GM23338 (cell line): ENCODE measurements around the gene DCUN1D4. TPM values are rescaled to one million over a fixed set of nuclear protein-coding genes. Genes with fewer than 3 reads are reported as not detected.

Source experiments
- ATAC-seq: fragments of 200-7000 bp; cut with Tn5 transposase; 3 replicates; pipeline ENCODE4 v1.9.1; 2020
- DNase-seq: peaks from one replicate; pipeline ENCODE4 v3.0.0-alpha.2; 2015; ENCODE audit warnings: low spot score
- H2AFZ ChIP-seq: fragments of 200-600 bp; sonication (generic); 2 replicates; pipeline ENCODE4 v1.8.0; 2016; ENCODE audit warnings: antibody characterized with exemption, mild to moderate bottlenecking, moderate library complexity
- H3F3A ChIP-seq: fragments of 200-600 bp; sonication (generic); replicated peaks from 2 replicates; pipeline ENCODE4 v1.8.0; 2017; ENCODE audit warnings: antibody characterized with exemption, mixed run types, low read depth
- H3K27ac ChIP-seq: fragments of 200-600 bp; sonication (generic); 2 replicates; pipeline ENCODE4 v1.6.1; 2016; ENCODE audit warnings: low read depth
- H3K27me3 ChIP-seq: fragments of 200-600 bp; sonication (generic); 2 replicates; pipeline ENCODE4 v1.8.0; 2016; ENCODE audit warnings: mild to moderate bottlenecking, mixed run types, moderate library complexity; ENCODE audit not compliant: insufficient read depth
- H3K36me3 ChIP-seq: fragments of 200-600 bp; sonication (generic); 2 replicates; pipeline ENCODE4 v1.8.0; 2016; ENCODE audit warnings: mild to moderate bottlenecking; ENCODE audit not compliant: insufficient read depth
- H3K4me1 ChIP-seq: fragments of 200-600 bp; sonication (generic); 2 replicates; pipeline ENCODE4 v1.8.0; 2016; ENCODE audit warnings: mild to moderate bottlenecking, moderate library complexity; ENCODE audit not compliant: insufficient read depth
- H3K4me2 ChIP-seq: fragments of 200-600 bp; sonication (generic); 2 replicates; pipeline ENCODE4 v1.7.1; 2017; ENCODE audit warnings: mixed run types
- H3K4me3 ChIP-seq: fragments of 200-600 bp; sonication (generic); 2 replicates; pipeline ENCODE4 v1.6.1; 2016; ENCODE audit warnings: mixed run types
- H3K79me2 ChIP-seq: fragments of 200-600 bp; sonication (generic); replicated peaks from 2 replicates; pipeline ENCODE4 v1.8.0; 2017; ENCODE audit warnings: mild to moderate bottlenecking; ENCODE audit not compliant: insufficient read depth
- H3K9me2 ChIP-seq: fragments of 200-600 bp; sonication (generic); 2 replicates; pipeline ENCODE4 v1.8.0; 2017; ENCODE audit not compliant: insufficient read depth
- H4K20me1 ChIP-seq: fragments of 200-600 bp; sonication (generic); replicated peaks from 2 replicates; pipeline ENCODE4 v1.8.0; 2017; ENCODE audit warnings: mild to moderate bottlenecking; ENCODE audit not compliant: insufficient read depth
- H3K27ac Mint-ChIP-seq: 2 replicates; pipeline ENCODE4 v1.8.0; 2020; ENCODE audit warnings: inconsistent platforms, mild to moderate bottlenecking, moderate library complexity, mixed read lengths
- H3K27me3 Mint-ChIP-seq: 3 replicates; pipeline ENCODE4 v1.8.0; 2022; ENCODE audit warnings: low read depth, mild to moderate bottlenecking, moderate library complexity, mixed read lengths, inconsistent platforms; ENCODE audit not compliant: insufficient read depth, poor library complexity
- H3K36me3 Mint-ChIP-seq: 3 replicates; pipeline ENCODE4 v1.8.0; 2021; ENCODE audit warnings: low read depth, mild to moderate bottlenecking, inconsistent platforms, moderate library complexity, mixed read lengths
- H3K4me1 Mint-ChIP-seq: 3 replicates; pipeline ENCODE4 v1.8.0; 2020; ENCODE audit warnings: mild to moderate bottlenecking, inconsistent platforms, mixed read lengths
- H3K4me3 Mint-ChIP-seq: 3 replicates; pipeline ENCODE4 v1.8.0; 2021; ENCODE audit warnings: moderate library complexity, mild to moderate bottlenecking, inconsistent platforms, mixed read lengths
- H3K9me3 Mint-ChIP-seq: 3 replicates; pipeline ENCODE4 v1.8.0; 2020; ENCODE audit warnings: moderate library complexity, mild to moderate bottlenecking, inconsistent platforms, mixed read lengths
- CTCF ChIP-seq, 2 experiments: fragments of 200-600 bp in 1 of 2; sonication (generic) in 1 of 2; conservative IDR thresholded peaks; 2 replicates each; pipeline versions ENCODE4 v1.5.1 to v1.6.1; 2016 to 2017; ENCODE audit warnings: antibody characterized with exemption in 2 of 2, low read depth in 2 of 2, mild to moderate bottlenecking in 2 of 2, moderate library complexity in 1 of 2
- ETS1 ChIP-seq: IDR thresholded peaks from 2 replicates; pipeline ENCODE4 v1.6.1; 2016; ENCODE audit warnings: antibody characterized with exemption
- EZH2phosphoT487 ChIP-seq: fragments of 200-600 bp; sonication (generic); IDR thresholded peaks from one replicate; pipeline ENCODE4 v1.8.1; 2018; ENCODE audit warnings: antibody characterized with exemption; ENCODE audit not compliant: unreplicated experiment
- NANOG ChIP-seq: IDR thresholded peaks from 2 replicates; pipeline ENCODE4 v1.6.1; 2016; ENCODE audit warnings: antibody characterized with exemption, borderline replicate concordance
- POLR2AphosphoS5 ChIP-seq: IDR thresholded peaks from 2 replicates; pipeline ENCODE4 v1.6.1; 2016; ENCODE audit warnings: antibody characterized with exemption, low read depth
- REST ChIP-seq: IDR thresholded peaks from one replicate; pipeline ENCODE4 v1.6.1; 2018; ENCODE audit warnings: antibody characterized with exemption; ENCODE audit not compliant: unreplicated experiment
- STAT1 ChIP-seq: IDR thresholded peaks from one replicate; pipeline ENCODE4 v1.6.1; 2016; ENCODE audit warnings: antibody characterized with exemption; ENCODE audit not compliant: unreplicated experiment
- ZNF114 ChIP-seq: fragments of 250-450 bp; sonication (Bioruptor Pico); IDR thresholded peaks from 2 replicates; pipeline ENCODE4 v1.5.0; 2020; ENCODE audit warnings: mild to moderate bottlenecking, moderate library complexity
- polyA plus RNA-seq: library from polyadenylated mRNA; unstranded; fragments of >200 nt; fragmentation: Nextera tagmentation; extraction: Ambion mirVana; gene quantifications from 2 replicates; pipeline ENCODE4 v1.2.1, GENCODE V29; 2016
- total RNA-seq: library from RNA; depleted of rRNA; stranded (reverse); fragments of >200 nt; shearing (Covaris generic); gene quantifications from 2 replicates; pipeline ENCODE4 v1.2.3, GENCODE V29; 2014

DCUN1D4 gene
- total and polyA plus RNA-seq, 2 experiments from 2014 or later: 26.1 to 54.8 TPM

- no peak for TF ChIP-seq CTCF (conservative IDR thresholded peaks at IDR 0.05; ENCODE audit: low read depth in 2 of 2)
- no peak for TF ChIP-seq REST
Observed at GRCh38 chr4:51907006-51907669, 64.2 kb downstream of the DCUN1D4 start (continued).

GRCh38 chr4:51909236-51909703 lies 66.3 kb downstream of the DCUN1D4 start:
- ATAC-seq (no peak), DNase-seq (no peak)
- H3F3A ChIP-seq: no peaks in the 10 kb centered on the region
- H3K4me1 Mint-ChIP-seq: no peaks in the 10 kb centered on the region
- peaks cover 3% of the 10 kb centered on the region for H3K27me3 Mint-ChIP-seq
- H3K9me2 ChIP-seq: no peaks in the 10 kb centered on the region
- peaks cover 42% of the 10 kb centered on the region for H3K36me3 Mint-ChIP-seq
- no peaks in the 10 kb centered on the region for H3K27me3 ChIP-seq
- no peaks in the 10 kb centered on the region for H3K9me3 Mint-ChIP-seq
- peaks cover 8% of the 10 kb centered on the region; the same call in 1 of the 2 replicates for H4K20me1 ChIP-seq
- no peak overlapping the region for H3K4me2 ChIP-seq
- 0 out of 2 replicates have a peak, but pooled peaks cover 6% of the 10 kb centered on the region for H3K79me2 ChIP-seq
- H3K27ac ChIP-seq: no peak overlapping the region
- H3K27ac Mint-ChIP-seq: no peak overlapping the region
- H3K36me3 ChIP-seq: peaks cover 7% of the 10 kb centered on the region
- H2AFZ ChIP-seq: no peak overlapping the region
- H3K4me3 Mint-ChIP-seq: no peak overlapping the region
- no peak overlapping the region for H3K4me3 ChIP-seq
- no peaks in the 10 kb centered on the region for H3K4me1 ChIP-seq
- no peak for TF ChIP-seq EZH2phosphoT487
- no peak for TF ChIP-seq ZNF114 (CRISPR knock-in tag)
- TF ChIP-seq POLR2AphosphoS5: no peak
- TF ChIP-seq ETS1: no peak
- no peak for TF ChIP-seq REST
- no peak for TF ChIP-seq STAT1
- TF ChIP-seq NANOG: no peak
